A549 (cell line): Measurements from ENCODE around the gene KRT7. TPM values are rescaled to one million over a fixed set of nuclear protein-coding genes. Genes with fewer than 3 reads are reported as not detected.

Experiments
- BHLHE40 ChIP-seq: IDR thresholded peaks from 2 replicates; pipeline ENCODE4 v1.6.1; 2012; ENCODE audit warnings: low read depth, low read length, inconsistent platforms
- CHD4 ChIP-seq: fragments of 200-600 bp; sonication (generic); IDR thresholded peaks from 2 replicates; pipeline ENCODE4 v1.6.1; 2016; ENCODE audit warnings: antibody characterized with exemption, mild to moderate bottlenecking, borderline replicate concordance
- CTCF ChIP-seq: fragments of >200 bp; sonication (Bioruptor Twin); formaldehyde crosslinking; IDR thresholded peaks from 3 replicates; pipeline ENCODE4 v1.5.1; 2016
- EHF ChIP-seq: fragments of 250-450 bp; sonication (Bioruptor Pico); IDR thresholded peaks from 2 replicates; pipeline ENCODE4 v1.5.0; 2020; ENCODE audit warnings: mild to moderate bottlenecking
- EHMT2 ChIP-seq: fragments of 200-600 bp; sonication (generic); IDR thresholded peaks from 2 replicates; pipeline ENCODE4 v1.6.1; 2016; ENCODE audit warnings: antibody characterized with exemption, low read depth, mild to moderate bottlenecking, moderate library complexity
- ESRRA ChIP-seq: fragments of 150-350 bp; IDR thresholded peaks from 2 replicates; pipeline ENCODE4 v1.6.1; 2014; ENCODE audit warnings: mild to moderate bottlenecking, low read length, borderline replicate concordance
- FOXS1 ChIP-seq: fragments of 250-450 bp; sonication (Bioruptor Pico); IDR thresholded peaks from 2 replicates; pipeline ENCODE4 v1.5.0; 2020; ENCODE audit warnings: mild to moderate bottlenecking, moderate library complexity
- GATA3 ChIP-seq: IDR thresholded peaks from 2 replicates; pipeline ENCODE4 v1.6.1; 2012; ENCODE audit warnings: borderline replicate concordance
- HES2 ChIP-seq: fragments of >200 bp; sonication (Bioruptor Twin); formaldehyde crosslinking; IDR thresholded peaks from 2 replicates; pipeline ENCODE4 v1.6.1; 2016
- HOXB13 ChIP-seq: fragments of 250-450 bp; sonication (Bioruptor Pico); IDR thresholded peaks from 2 replicates; pipeline ENCODE4 v1.5.0; 2020; ENCODE audit warnings: low read depth, mild to moderate bottlenecking, moderate library complexity
- KDM1A ChIP-seq: fragments of 200-600 bp; sonication (generic); IDR thresholded peaks from 2 replicates; pipeline ENCODE4 v1.6.1; 2016; ENCODE audit warnings: low read depth, mild to moderate bottlenecking
- KDM5A ChIP-seq: fragments of 200-600 bp; sonication (generic); IDR thresholded peaks from 2 replicates; pipeline ENCODE4 v1.6.1; 2016; ENCODE audit warnings: antibody characterized with exemption, mild to moderate bottlenecking
- MYC ChIP-seq: IDR thresholded peaks from 2 replicates; pipeline ENCODE4 v1.6.1; 2012; ENCODE audit warnings: mild to moderate bottlenecking, inconsistent platforms, low read length, improper control_type of control experiment, borderline replicate concordance
- NFE2L2 ChIP-seq: fragments of 150-350 bp; conservative IDR thresholded peaks from 2 replicates; pipeline ENCODE4 v1.6.1; 2014; ENCODE audit warnings: low read length
- NPAS2 ChIP-seq: fragments of 250-450 bp; sonication (Bioruptor Pico); IDR thresholded peaks from 2 replicates; pipeline ENCODE4 v1.8.0; 2022; ENCODE audit warnings: mild to moderate bottlenecking, moderate library complexity, borderline replicate concordance
- POLR2AphosphoS2 ChIP-seq: conservative IDR thresholded peaks from 2 replicates; pipeline ENCODE4 v1.6.1; 2012; ENCODE audit warnings: low read length, improper control_type of control experiment, inconsistent platforms
- RAD21 ChIP-seq, 2 experiments: fragments of >200 bp in 1 of 2; sonication (Bioruptor Twin) in 1 of 2; formaldehyde crosslinking in 1 of 2; IDR thresholded peaks in 1 of 2; conservative IDR thresholded peaks in 1 of 2; 2 replicates in 1 of 2; 3 replicates in 1 of 2; pipeline ENCODE4 v1.6.1; 2012 to 2018; ENCODE audit warnings: inconsistent platforms in 1 of 2
- RARB ChIP-seq: fragments of 250-450 bp; sonication (Bioruptor Pico); IDR thresholded peaks from 2 replicates; pipeline ENCODE4 v1.8.0; 2021; ENCODE audit warnings: mild to moderate bottlenecking, moderate library complexity
- RCOR1 ChIP-seq: fragments of 150-350 bp; IDR thresholded peaks from 2 replicates; pipeline ENCODE4 v1.6.1; 2014; ENCODE audit warnings: antibody characterized with exemption, low read length, low read depth
- RNF2 ChIP-seq: fragments of 200-600 bp; sonication (generic); IDR thresholded peaks from 2 replicates; pipeline ENCODE4 v1.6.1; 2016; ENCODE audit warnings: low read depth, mild to moderate bottlenecking, antibody characterized with exemption, moderate library complexity, borderline replicate concordance
- SREBF2 ChIP-seq: fragments of 450-650 bp; IDR thresholded peaks from 2 replicates; pipeline ENCODE4 v1.6.1; 2014; ENCODE audit warnings: mild to moderate bottlenecking, moderate library complexity
- TFCP2L1 ChIP-seq: fragments of 250-450 bp; sonication (Bioruptor Pico); IDR thresholded peaks from 2 replicates; pipeline ENCODE4 v1.5.0; 2021; ENCODE audit warnings: mild to moderate bottlenecking
- ZC3H11A ChIP-seq: fragments of 450-650 bp; IDR thresholded peaks from 2 replicates; pipeline ENCODE4 v1.6.1; 2014; ENCODE audit warnings: antibody characterized with exemption, mild to moderate bottlenecking
- ZFP36 ChIP-seq: fragments of 450-650 bp; IDR thresholded peaks from 2 replicates; pipeline ENCODE4 v1.6.1; 2014; ENCODE audit warnings: borderline replicate concordance; ENCODE audit not compliant: partially characterized antibody
- ZSCAN20 ChIP-seq: fragments of 250-450 bp; sonication (Bioruptor Pico); IDR thresholded peaks from 2 replicates; pipeline ENCODE4 v1.8.0; 2022; ENCODE audit warnings: mild to moderate bottlenecking, moderate library complexity
- polyA plus RNA-seq, 4 experiments: library from polyadenylated mRNA; depleted of rRNA in 3 of 4; stranded (reverse); fragments of >200 nt; fragmentation: RNase III in 1 of 4; extraction: RNeasy Plus Mini Kit Qiagen cat#74134 plus additional on column Dnase treatment in 1 of 4; gene quantifications; 2 replicates in 3 of 4; 3 replicates in 1 of 4; pipeline ENCODE4 v1.2.3, GENCODE V29; 2011 to 2017
- TF ChIP-seq, protein P1 (sequence below): fragments of 200-600 bp; sonication (generic); IDR thresholded peaks from 2 replicates; pipeline ENCODE4 v1.6.1; 2016; ENCODE audit warnings: antibody characterized with exemption, mild to moderate bottlenecking, moderate library complexity
- TF ChIP-seq, protein P2 (sequence below): fragments of >200 bp; sonication (Bioruptor Twin); formaldehyde crosslinking; IDR thresholded peaks from 3 replicates; pipeline ENCODE4 v1.6.1; 2016
- TF ChIP-seq, protein P3 (sequence below): fragments of 450-650 bp; IDR thresholded peaks from 2 replicates; pipeline ENCODE4 v1.6.1; 2014; ENCODE audit warnings: antibody characterized with exemption
- TF ChIP-seq, protein P4 (sequence below): fragments of 250-450 bp; sonication (Bioruptor Pico); IDR thresholded peaks from 2 replicates; pipeline ENCODE4 v1.5.0; 2020; ENCODE audit warnings: low read depth, mild to moderate bottlenecking, moderate library complexity

The KRT7 gene
- polyA plus RNA-seq, 2 of the 4 experiments (the other 2 are of a cell fraction), result 2,623 to 3,055 TPM

DNA sequence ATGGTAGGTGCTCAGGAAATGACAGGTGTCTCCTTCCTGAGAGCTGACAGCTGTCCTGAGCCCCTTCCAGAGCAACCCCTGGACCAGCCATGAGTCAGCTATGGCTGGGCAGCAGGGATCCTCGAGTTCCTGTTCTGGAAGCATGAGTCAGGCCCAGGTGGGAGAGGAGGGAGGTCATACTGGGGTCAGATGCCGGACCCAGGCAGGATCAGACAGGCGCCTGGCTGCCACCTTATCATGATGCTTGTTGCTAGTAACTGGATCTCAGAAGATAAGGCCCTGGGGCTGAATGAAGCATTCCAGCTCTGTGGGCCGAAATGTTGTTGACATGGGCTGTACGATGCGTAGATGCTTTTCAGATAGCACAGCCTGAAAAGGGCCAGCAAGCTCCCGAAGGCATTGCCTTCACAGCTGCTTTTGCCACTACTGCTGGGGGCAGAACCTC lies 17.4 kb upstream of the KRT7 start (continued):
- TF ChIP-seq, protein P1, sequence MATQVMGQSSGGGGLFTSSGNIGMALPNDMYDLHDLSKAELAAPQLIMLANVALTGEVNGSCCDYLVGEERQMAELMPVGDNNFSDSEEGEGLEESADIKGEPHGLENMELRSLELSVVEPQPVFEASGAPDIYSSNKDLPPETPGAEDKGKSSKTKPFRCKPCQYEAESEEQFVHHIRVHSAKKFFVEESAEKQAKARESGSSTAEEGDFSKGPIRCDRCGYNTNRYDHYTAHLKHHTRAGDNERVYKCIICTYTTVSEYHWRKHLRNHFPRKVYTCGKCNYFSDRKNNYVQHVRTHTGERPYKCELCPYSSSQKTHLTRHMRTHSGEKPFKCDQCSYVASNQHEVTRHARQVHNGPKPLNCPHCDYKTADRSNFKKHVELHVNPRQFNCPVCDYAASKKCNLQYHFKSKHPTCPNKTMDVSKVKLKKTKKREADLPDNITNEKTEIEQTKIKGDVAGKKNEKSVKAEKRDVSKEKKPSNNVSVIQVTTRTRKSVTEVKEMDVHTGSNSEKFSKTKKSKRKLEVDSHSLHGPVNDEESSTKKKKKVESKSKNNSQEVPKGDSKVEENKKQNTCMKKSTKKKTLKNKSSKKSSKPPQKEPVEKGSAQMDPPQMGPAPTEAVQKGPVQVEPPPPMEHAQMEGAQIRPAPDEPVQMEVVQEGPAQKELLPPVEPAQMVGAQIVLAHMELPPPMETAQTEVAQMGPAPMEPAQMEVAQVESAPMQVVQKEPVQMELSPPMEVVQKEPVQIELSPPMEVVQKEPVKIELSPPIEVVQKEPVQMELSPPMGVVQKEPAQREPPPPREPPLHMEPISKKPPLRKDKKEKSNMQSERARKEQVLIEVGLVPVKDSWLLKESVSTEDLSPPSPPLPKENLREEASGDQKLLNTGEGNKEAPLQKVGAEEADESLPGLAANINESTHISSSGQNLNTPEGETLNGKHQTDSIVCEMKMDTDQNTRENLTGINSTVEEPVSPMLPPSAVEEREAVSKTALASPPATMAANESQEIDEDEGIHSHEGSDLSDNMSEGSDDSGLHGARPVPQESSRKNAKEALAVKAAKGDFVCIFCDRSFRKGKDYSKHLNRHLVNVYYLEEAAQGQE, result no peak
- TF ChIP-seq KDM5A (no peak), BHLHE40 (no peak), RAD21 (conservative IDR thresholded peaks at IDR 0.05 in 1 of 2, IDR thresholded peaks at IDR 0.05 in 1 of 2) (peak in 1 of 2 experiments; percentile 17; a peak in 1 of 5 replicates), KDM1A (no peak), CTCF (no peak), GATA3 (peak; percentile 97), FOXS1 (CRISPR knock-in tag) (0 out of 2 replicates have a peak, but pooled peaks have one; percentile 10), MYC (no peak), TFCP2L1 (CRISPR knock-in tag) (no peak), HOXB13 (CRISPR knock-in tag) (no peak), NFE2L2 (peak; percentile 31), RARB (CRISPR knock-in tag) (peak; percentile 93), EHF (CRISPR knock-in tag) (no peak), ESRRA (no peak), EHMT2 (no peak), SREBF2 (no peak), RNF2 (no peak), RCOR1 (no peak), CHD4 (no peak), ZC3H11A (no peak), ZSCAN20 (CRISPR knock-in tag) (no peak), HES2 (no peak), NPAS2 (no peak), ZFP36 (no peak), POLR2AphosphoS2 (no peak)
- TF ChIP-seq, protein P2, sequence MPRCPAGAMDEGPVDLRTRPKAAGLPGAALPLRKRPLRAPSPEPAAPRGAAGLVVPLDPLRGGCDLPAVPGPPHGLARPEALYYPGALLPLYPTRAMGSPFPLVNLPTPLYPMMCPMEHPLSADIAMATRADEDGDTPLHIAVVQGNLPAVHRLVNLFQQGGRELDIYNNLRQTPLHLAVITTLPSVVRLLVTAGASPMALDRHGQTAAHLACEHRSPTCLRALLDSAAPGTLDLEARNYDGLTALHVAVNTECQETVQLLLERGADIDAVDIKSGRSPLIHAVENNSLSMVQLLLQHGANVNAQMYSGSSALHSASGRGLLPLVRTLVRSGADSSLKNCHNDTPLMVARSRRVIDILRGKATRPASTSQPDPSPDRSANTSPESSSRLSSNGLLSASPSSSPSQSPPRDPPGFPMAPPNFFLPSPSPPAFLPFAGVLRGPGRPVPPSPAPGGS, result no peak
- TF ChIP-seq, protein P3, sequence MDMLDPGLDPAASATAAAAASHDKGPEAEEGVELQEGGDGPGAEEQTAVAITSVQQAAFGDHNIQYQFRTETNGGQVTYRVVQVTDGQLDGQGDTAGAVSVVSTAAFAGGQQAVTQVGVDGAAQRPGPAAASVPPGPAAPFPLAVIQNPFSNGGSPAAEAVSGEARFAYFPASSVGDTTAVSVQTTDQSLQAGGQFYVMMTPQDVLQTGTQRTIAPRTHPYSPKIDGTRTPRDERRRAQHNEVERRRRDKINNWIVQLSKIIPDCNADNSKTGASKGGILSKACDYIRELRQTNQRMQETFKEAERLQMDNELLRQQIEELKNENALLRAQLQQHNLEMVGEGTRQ, result peak; percentile 32; the same call in 1 of the 2 replicates
- TF ChIP-seq, protein P4, sequence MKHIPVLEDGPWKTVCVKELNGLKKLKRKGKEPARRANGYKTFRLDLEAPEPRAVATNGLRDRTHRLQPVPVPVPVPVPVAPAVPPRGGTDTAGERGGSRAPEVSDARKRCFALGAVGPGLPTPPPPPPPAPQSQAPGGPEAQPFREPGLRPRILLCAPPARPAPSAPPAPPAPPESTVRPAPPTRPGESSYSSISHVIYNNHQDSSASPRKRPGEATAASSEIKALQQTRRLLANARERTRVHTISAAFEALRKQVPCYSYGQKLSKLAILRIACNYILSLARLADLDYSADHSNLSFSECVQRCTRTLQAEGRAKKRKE (CRISPR knock-in tag), result peak; percentile 49; the same call in 1 of the 2 replicates
- TF ChIP-seq, all 56 proteins: peak for 16
